CD1c-positive myeloid dendritic cell (primary cell): Measurements from ENCODE around the gene ZNF837.

Source experiments
- DNase-seq: peaks from one replicate; pipeline ENCODE4 v3.0.0-alpha.2; 2016; ENCODE audit errors: extremely low spot score

ZNF837 gene

GRCh38 chr19:58318297-58318696 lies 62.5 kb downstream of the ZNF837 start:
- no peak for DNase-seq
